GM10847 (cell line): ENCODE measurements around the gene RABGAP1.

Source experiments
- POLR2A ChIP-seq: IDR thresholded peaks from 2 replicates; pipeline ENCODE4 v1.6.1; 2011; ENCODE audit not compliant: insufficient read length; ENCODE audit errors: extremely low read depth

Gene RABGAP1

GRCh38 chr9:123098096-123098459 is 157.3 kb downstream of the RABGAP1 start:
- no peak for TF ChIP-seq POLR2A

- no peak for TF ChIP-seq POLR2A
Measured at GRCh38 chr9:123099042-123099441, 158.2 kb downstream of the RABGAP1 start.

- TF ChIP-seq POLR2A = no peak
Measured at GRCh38 chr9:123099548-123099947, 158.7 kb downstream of the RABGAP1 start.

GRCh38 chr9:123102375-123103113 is 161.7 kb downstream of the RABGAP1 start:
- no peak for TF ChIP-seq POLR2A

- no peak for TF ChIP-seq POLR2A
Measured at GRCh38 chr9:123104807-123105206, 164.0 kb downstream of the RABGAP1 start.

- no peak for TF ChIP-seq POLR2A
Measured at GRCh38 chr9:123105490-123105889, 164.7 kb downstream of the RABGAP1 start.

GRCh38 chr9:123107639-123108285 is 166.9 kb downstream of the RABGAP1 start:
- no peak for TF ChIP-seq POLR2A

GRCh38 chr9:123108976-123109375 is 168.2 kb downstream of the RABGAP1 start:
- TF ChIP-seq POLR2A = no peak

GRCh38 chr9:123109540-123110279 is 168.9 kb downstream of the RABGAP1 start:
- no peak for TF ChIP-seq POLR2A

- TF ChIP-seq POLR2A = no peak
Measured at GRCh38 chr9:123111427-123112014, 170.7 kb downstream of the RABGAP1 start.

- TF ChIP-seq POLR2A = no peak
Measured at GRCh38 chr9:123112015-123112975, 171.5 kb downstream of the RABGAP1 start.

GRCh38 chr9:123113185-123113584 is 172.4 kb downstream of the RABGAP1 start:
- no peak for TF ChIP-seq POLR2A

GRCh38 chr9:123115146-123115913 is 174.5 kb downstream of the RABGAP1 start:
- TF ChIP-seq POLR2A = no peak

GRCh38 chr9:123116036-123116435 is 175.2 kb downstream of the RABGAP1 start:
- no peak for TF ChIP-seq POLR2A
